Measurements from ENCODE around the gene SUZ12.
"Not testable (repeated sequence)": the region's sequence is repeated elsewhere in the genome, so short reads cannot be mapped to it uniquely, and the experiment has no call there.

Gene SUZ12

DNA sequence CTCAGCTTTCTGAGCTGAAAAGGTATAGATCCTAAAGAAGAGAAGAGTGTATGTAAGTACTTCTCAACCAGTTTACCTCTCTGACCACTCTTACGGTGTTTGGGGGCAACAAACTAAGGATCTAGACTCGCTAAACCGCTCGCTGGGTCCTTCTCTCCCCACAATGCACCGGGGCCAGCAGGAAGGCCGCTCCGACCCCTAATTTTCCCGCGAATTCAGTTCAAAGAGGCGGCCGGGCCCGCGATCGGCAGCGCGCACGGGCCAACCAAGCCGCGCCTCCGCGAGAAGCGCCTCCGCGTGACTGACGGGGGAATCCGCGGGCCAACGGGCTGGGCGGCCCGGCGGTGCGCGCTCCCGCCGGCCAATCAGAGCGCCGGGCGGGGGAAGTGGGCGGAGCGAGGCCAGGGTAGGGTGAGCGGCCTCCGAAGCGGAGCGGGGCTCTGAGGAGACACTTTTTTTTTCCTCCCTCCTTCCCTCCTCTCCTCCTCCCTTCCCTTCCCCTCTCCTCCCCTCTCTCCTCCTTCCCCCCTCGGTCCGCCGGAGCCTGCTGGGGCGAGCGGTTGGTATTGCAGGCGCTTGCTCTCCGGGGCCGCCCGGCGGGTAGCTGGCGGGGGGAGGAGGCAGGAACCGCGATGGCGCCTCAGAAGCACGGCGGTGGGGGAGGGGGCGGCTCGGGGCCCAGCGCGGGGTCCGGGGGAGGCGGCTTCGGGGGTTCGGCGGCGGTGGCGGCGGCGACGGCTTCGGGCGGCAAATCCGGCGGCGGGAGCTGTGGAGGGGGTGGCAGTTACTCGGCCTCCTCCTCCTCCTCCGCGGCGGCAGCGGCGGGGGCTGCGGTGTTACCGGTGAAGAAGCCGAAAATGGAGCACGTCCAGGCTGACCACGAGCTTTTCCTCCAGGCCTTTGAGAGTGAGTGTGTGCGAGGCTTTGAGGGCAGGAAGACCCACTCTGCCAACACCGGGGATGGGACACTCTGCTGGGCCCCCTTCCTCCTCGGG is at the start of gene SUZ12:
Gene SUZ12, plus strand, starts transcription at position 393 of the 995 bp plus-strand sequence. Its CDS starts 240 bp downstream, at position 633.
- DNase-seq = peak; percentile 92

- DNase-seq = no peak
These were observed 48.7 kb upstream of the SUZ12 start for GRCh38 chr17:31888124-31888523.

DNA sequence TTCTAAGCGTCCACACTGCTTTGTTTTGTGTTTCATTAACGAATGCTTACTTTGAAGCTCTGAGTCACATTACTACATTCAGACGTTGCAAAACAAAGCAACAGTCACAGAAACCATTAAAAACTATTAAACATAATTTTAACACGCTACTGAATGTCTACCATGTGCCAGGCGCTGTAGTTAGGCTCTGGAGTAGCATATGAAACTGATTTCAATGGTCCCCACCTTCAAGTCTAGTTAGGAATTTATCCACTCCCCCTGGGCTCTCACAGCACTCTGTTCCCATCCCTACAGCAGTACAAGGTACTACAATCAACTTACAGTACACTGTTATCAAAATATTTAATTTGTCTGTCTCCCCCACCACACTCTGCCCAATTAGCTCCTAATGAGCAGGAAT is 35.9 kb upstream of the SUZ12 start:
- no peak for DNase-seq

DNA sequence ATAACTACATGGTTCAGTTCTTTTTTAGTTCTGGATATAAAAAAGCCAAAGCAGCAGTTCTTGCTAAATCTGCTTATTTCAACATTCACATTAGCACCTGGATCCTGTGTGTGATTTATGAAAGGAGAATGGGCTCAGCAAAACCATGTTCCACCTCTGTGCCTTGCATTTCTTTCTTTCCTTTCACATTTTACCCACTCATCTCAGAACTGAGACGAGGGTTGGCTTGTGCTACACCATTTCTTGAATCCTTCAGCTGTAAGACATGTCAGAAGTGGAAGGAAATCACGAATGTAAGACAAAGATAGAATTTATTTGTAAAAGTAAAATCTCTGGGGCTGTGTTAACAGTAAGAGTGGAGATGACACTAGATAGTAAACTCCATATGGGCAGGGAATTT is 34.1 kb upstream of the SUZ12 start:
- DNase-seq = no peak

- DNase-seq = no peak
These were observed 33.4 kb upstream of the SUZ12 start for GRCh38 chr17:31903401-31903800.

DNA sequence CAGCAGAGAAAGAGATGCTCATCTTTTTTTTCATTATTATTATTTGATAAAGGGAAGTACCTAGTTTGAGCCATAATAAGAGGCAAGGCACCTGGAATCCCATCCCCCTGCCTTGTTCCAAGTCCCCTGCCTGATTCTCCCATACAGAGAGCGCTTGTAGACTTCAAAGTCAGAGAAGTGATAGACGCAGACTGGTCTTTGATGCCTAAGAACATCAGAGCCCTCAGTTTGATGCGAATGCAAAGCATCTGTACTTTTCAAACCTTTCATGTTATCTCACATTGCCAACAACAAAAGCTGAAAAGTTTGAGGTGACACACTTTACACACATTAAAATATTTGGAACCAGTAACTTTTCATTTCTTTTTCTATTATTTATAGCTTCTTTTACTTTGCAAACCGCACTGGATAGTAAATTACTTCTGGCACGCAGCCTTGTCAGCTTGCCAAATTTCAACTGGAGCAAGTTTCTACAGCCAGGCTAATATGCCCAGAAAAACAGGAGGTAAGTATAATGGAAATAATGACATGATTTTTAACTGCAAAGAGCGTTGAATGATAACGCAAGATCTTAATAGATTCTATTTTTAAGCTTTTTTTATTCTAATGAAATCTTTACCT is 29.4 kb upstream of the SUZ12 start:
- DNase-seq = peak; percentile 8

GRCh38 chr17:31908386-31908785 is 28.4 kb upstream of the SUZ12 start:
- no peak for DNase-seq

DNA sequence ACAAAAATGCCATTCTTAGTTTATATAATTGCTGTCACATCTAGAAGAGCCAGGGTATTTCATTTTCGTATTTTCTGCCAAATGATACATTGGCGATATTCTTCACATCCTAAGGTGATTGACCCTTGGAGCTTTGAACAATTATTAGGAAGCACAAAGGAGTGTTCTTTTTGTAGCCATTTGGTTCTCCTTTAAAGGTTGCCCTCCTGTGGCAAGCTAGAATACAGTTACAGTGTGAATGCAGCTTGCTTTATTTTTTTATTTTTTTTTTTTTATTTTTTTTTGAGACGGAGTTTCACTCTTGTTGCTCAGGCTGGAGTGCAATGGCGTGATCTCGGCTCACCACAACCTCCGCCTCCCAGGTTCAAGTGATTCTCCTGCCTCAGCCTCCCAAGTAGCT is 24.1 kb upstream of the SUZ12 start:
- DNase-seq = not testable (repeated sequence)

DNA sequence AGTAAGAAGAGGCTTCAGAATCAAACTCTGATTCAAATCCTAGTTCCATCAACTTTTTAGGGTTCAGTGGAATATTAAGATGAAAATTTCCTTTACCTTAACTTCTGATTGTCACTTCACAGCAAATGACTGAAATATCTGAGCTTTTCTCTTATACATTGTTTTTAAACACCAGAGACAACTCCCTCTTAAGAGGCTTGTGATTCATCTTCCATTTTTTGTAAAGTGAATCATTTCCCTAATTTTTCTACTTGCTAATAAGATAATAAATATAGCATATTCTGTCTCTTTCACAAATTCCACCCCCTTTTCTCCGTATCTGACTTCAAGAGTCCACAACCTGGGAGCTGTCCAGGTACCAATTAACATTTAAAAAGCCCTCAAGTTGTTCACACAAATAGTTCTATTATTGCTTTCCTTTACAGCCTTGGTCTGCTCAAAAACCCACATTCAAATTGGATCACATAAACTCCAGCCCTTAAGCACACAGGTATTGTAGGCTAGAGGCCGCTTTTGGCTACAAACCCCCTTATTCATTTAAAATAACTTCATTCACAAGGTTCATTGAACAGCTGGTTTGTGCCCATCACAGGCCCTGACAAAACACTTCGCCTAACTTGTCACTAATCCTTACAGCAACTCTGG is 21.2 kb upstream of the SUZ12 start:
- no peak for DNase-seq

- no peak for DNase-seq
These were observed 20.2 kb upstream of the SUZ12 start for GRCh38 chr17:31916491-31917064.

DNA sequence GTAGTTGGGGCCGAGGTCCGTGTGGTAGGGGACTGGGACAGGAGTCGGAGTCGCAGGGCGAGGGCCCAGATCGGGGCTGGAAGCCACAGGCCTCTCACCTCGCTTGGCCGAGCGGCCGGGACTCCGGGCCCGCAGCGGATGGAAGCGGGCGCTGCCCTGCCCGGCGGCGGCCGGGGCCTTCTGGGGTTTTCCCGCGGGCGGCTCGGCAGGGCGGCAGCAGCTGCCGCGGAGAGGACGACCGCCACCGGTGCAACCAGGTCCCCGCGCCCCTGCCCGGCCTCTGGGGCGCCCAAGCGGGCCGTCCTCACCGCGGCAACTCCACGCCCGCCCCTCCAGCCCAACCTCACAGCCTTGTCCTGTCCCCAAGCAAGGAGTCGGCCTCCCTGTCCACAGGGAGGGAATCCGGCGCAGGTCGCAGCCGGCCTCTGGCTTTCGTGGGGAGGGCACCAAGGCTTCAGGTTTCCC is 19.7 kb upstream of the SUZ12 start:
- no peak for DNase-seq

- DNase-seq = not testable (repeated sequence)
These were observed 19.1 kb upstream of the SUZ12 start for GRCh38 chr17:31917721-31918120.

DNA sequence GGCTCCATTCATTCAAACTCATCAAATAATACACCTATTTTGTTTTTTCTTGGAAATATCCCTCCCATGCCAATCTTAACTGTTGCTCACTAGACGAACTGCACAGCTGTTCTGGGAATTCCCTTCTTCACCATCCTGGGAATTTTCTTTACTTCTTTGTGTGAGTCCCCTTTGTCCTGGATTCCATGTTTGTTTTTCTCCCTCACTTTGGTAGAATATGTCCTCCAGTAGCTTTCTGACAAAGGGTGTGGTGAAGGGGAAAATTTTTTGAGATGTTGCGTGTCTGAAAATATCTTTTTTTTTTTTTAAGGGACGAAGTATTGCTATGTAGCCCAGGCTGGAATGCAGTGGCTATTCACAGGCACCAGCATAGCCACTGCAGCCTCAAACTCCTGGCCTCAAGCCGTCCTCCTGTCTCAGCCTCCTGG is 18.1 kb upstream of the SUZ12 start:
- DNase-seq = no peak

DNA sequence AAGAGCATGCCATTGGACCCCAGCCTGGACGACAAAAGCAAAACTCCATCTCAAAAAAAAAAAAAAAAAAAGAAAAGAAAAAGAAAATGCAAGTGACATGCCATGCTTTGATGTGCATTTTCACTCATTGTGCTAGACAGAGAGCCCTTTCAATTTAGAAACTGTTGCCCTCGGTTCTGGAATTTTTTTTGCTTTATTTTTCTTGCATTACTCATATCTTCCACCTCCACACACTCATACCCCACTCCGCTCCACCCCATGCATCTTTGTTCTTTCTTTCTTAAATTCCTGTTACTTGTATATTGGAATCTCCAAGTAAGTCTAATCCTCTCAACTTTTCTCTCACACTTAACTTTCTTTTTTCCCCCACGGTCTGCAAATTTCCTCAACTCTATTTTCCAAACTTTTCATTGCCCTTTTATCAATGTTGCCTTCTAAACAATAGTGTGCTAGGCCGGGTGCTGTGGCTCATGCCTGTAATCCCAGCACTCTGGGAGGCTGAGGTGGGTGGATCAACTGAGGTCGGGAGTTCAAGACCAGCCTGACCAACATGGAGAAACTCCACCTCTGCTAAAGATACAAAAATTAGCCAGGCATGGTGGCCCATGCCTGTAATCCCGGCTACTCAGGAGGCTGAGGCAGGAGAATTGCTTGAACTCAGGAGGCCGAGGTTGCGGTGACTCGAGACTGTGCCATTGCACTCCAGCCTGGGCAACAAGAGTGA is 16.8 kb upstream of the SUZ12 start:
- no peak for DNase-seq

GRCh38 chr17:31926100-31926729 is 10.6 kb upstream of the SUZ12 start:
- no peak for DNase-seq

DNA sequence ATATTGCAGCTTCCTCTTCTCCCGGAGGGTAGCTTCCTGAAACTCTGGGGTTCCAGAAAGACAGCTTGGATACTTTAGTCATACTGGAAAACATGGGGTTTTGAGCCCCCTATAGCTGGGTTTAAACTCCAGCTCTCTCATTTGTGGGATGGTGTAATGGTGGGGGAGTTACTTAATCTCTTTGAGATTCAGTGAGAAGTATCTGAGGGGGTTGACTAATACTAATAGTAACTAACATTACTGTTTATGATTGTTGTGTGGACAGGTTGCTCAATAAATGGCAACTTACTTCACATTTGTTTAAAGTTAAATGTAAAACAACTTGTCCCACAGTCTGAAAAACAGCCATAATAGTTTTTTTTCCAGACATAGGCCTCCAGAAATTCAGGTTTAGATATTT is 5.1 kb upstream of the SUZ12 start:
- no peak for DNase-seq

DNA sequence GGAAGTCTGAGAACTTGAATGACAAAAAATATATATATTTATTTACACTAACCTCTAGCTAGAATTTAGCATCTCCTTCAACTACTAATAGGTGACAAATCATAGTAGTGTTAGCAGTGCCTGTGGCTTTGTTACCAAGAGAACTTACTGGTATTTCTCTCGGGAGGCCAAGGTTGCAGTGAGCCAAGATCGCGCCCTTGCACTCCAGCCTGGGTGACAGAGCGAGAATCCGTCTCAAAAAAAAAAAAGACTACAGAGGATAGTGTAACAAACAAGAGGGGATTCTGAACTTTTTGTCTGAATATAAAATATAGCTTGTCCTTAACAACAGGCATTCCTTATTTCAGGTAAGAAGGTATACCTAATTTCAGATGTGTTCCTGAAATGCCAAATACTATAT is 1.3 kb upstream of the SUZ12 start:
- DNase-seq = no peak

DNA sequence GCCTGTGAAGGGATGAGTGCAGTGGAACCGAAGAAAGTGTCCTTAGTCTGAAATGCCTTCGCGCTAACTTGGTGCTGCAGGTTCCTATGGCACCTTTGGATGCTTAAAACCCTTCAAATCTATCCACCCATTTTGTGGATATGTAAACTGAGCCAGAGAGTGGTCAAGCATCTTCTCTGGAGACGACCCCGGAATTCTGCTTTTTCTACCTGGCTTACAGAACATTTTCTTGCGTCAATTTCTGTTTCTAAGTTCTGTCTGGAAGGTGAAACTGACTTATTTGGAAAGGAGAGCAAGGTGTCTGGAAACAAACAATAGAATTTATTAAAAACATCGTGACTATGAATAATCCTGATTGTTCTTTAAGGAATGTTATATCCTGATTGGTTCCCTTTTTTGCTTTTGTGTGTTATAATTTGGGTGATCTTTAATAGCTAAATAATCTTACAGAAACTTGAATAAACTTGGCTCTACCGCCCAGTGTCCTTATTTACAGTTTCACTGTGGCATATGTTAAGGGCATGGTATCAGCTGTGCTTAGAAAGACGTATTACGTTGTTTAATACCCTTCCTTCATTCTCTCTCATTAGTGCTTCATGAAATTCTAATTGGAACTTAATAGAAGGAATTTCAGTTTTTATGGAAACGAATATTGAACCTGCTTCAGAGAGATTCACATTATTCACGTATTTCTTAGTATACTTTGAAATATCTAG is 1.3 kb downstream of the SUZ12 start:
- DNase-seq = not testable (repeated sequence)

DNA sequence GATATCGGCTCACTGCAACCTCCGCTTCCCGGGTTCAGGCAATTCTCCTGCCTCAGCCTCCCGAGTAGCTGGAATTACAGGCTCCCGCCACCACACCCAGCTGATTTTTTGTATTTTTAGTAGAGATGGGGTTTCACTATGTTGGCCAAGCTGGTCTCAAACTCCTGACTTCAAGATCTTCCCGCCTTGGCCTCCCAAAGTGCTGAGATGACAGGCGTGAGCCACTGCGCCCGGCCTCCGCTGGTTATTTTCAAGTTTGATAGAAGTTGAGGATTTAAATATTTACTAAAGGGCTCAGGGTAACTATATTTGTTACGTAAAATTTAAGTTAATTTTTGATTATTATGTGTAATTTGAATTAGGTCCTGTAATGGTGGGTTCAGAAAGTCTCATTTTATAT is 5.1 kb downstream of the SUZ12 start:
- not testable (repeated sequence) for DNase-seq

GRCh38 chr17:31942396-31942795 is 5.6 kb downstream of the SUZ12 start:
- not testable (repeated sequence) for DNase-seq

- DNase-seq = not testable (repeated sequence)
These were observed 15.1 kb downstream of the SUZ12 start for GRCh38 chr17:31951953-31952352.
